Dermis microvascular lymphatic vessel endothelial cell (primary cell): ENCODE results near the gene NR2F1-AS1. TPM values are rescaled to one million over a fixed set of nuclear protein-coding genes. Genes with fewer than 3 reads are reported as not detected.
"Not testable (repeated sequence)": the region's sequence is repeated elsewhere in the genome, so short reads cannot be mapped to it uniquely, and the experiment has no call there.

Experiments
- DNase-seq, 2 donors: peaks; one replicate each; pipeline versions ENCODE4 v3.0.0 to v3.0.0-alpha.2; 2010; ENCODE audit warnings: low read depth in 2 of 2
- total RNA-seq: library from RNA; depleted of rRNA; stranded (reverse); fragments of >200 nt; gene quantifications from 2 replicates; pipeline ENCODE4 v1.2.1, GENCODE V29; 2014

The NR2F1-AS1 gene
- total RNA-seq, 1 donor from 2014 or later: 17.5 TPM

GRCh38 chr5:93519740-93520139 is 61.3 kb downstream of the NR2F1-AS1 start:
- DNase-seq: no peak

GRCh38 chr5:93517828-93518227 is 63.2 kb downstream of the NR2F1-AS1 start:
- DNase-seq: no peak

GRCh38 chr5:93513298-93513697 is 67.7 kb downstream of the NR2F1-AS1 start:
- DNase-seq: no peak

GRCh38 chr5:93512799-93513198 is 68.2 kb downstream of the NR2F1-AS1 start:
- DNase-seq: peak; percentile 80 to 97

GRCh38 chr5:93511445-93511844 is 69.6 kb downstream of the NR2F1-AS1 start:
- peak; percentile 12 to 34 for DNase-seq

- peak; percentile 25 to 66 for DNase-seq
Measured at GRCh38 chr5:93510626-93511380, 70.2 kb downstream of the NR2F1-AS1 start.

GRCh38 chr5:93505553-93505952 is 75.5 kb downstream of the NR2F1-AS1 start:
- not testable (repeated sequence) for DNase-seq

GRCh38 chr5:93503598-93504067 is 77.4 kb downstream of the NR2F1-AS1 start:
- DNase-seq: peak in 1 of 2 donors; percentile 83

- DNase-seq: peak; percentile 91
Measured at GRCh38 chr5:93497096-93497495, 83.9 kb downstream of the NR2F1-AS1 start.

- DNase-seq: no peak
Measured at GRCh38 chr5:93479982-93480509, 101.0 kb downstream of the NR2F1-AS1 start.

GRCh38 chr5:93477816-93478215 is 103.2 kb downstream of the NR2F1-AS1 start:
- DNase-seq: no peak

- no peak for DNase-seq
Measured at GRCh38 chr5:93476251-93476742, 104.7 kb downstream of the NR2F1-AS1 start.

- DNase-seq: no peak
Measured at GRCh38 chr5:93462916-93463315, 118.1 kb downstream of the NR2F1-AS1 start.

- DNase-seq: no peak
Measured at GRCh38 chr5:93461756-93462155, 119.3 kb downstream of the NR2F1-AS1 start.

- DNase-seq: no peak
Measured at GRCh38 chr5:93460286-93460685, 120.7 kb downstream of the NR2F1-AS1 start.

GRCh38 chr5:93456796-93457195 is 124.2 kb downstream of the NR2F1-AS1 start:
- not testable (repeated sequence) for DNase-seq

- DNase-seq: no peak
Measured at GRCh38 chr5:93454896-93455295, 126.1 kb downstream of the NR2F1-AS1 start.

GRCh38 chr5:93452255-93452654 is 128.8 kb downstream of the NR2F1-AS1 start:
- no peak for DNase-seq

GRCh38 chr5:93438124-93438523 is 142.9 kb downstream of the NR2F1-AS1 start:
- no peak for DNase-seq

- DNase-seq: no peak
Measured at GRCh38 chr5:93436083-93436482, 144.9 kb downstream of the NR2F1-AS1 start.

GRCh38 chr5:93433422-93433821 is 147.6 kb downstream of the NR2F1-AS1 start:
- no peak for DNase-seq

GRCh38 chr5:93431250-93431649 is 149.8 kb downstream of the NR2F1-AS1 start:
- DNase-seq: no peak

GRCh38 chr5:93430673-93431199 is 150.3 kb downstream of the NR2F1-AS1 start:
- DNase-seq: no peak
